Gastroesophageal sphincter (tissue), 3 donors: ENCODE measurements around the gene GRM8.

Experiments
- EP300 ChIP-seq: sonication (generic); formaldehyde crosslinking; IDR thresholded peaks from one replicate; pipeline ENCODE4 v1.6.1; 2017; ENCODE audit warnings: antibody characterized with exemption, mild to moderate bottlenecking
- POLR2A ChIP-seq, 2 donors: fragments of 450-650 bp; IDR thresholded peaks; one replicate each; pipeline ENCODE4 v1.6.1; 2017; ENCODE audit warnings: antibody characterized with exemption in 2 of 2, mild to moderate bottlenecking in 2 of 2, moderate library complexity in 1 of 2
- POLR2AphosphoS5 ChIP-seq: sonication (generic); formaldehyde crosslinking; IDR thresholded peaks from one replicate; pipeline ENCODE4 v1.6.1; 2017; ENCODE audit warnings: antibody characterized with exemption
- TF ChIP-seq, protein P1 (sequence below), 4 experiments: fragments of 200-600 bp in 2 of 4; fragments of 450-650 bp in 2 of 4; sonication (generic) in 1 of 4; IDR thresholded peaks; one replicate each; pipeline ENCODE4 v1.5.1; 2017 to 2019; ENCODE audit warnings: antibody characterized with exemption in 4 of 4, mild to moderate bottlenecking in 2 of 4, moderate library complexity in 2 of 4

DNA sequence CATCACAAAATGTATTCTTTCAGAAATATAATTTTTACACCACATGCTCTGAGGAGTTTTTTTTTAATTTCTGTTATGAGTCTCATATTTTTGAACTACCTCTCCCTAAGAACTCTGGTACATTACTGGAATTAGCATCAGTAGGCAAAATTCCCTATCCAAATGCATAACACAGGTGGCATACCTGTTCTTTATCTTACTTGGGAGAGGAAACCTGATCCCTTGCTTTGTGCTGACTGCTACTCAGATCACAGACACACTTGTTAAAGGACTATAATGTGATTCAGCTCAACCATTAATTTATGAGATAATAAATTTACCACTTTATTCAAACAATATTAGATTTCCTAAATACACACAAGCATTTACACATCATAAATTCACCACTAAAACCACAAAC is 617.2 kb downstream of the GRM8 start:
- TF ChIP-seq, protein P1, sequence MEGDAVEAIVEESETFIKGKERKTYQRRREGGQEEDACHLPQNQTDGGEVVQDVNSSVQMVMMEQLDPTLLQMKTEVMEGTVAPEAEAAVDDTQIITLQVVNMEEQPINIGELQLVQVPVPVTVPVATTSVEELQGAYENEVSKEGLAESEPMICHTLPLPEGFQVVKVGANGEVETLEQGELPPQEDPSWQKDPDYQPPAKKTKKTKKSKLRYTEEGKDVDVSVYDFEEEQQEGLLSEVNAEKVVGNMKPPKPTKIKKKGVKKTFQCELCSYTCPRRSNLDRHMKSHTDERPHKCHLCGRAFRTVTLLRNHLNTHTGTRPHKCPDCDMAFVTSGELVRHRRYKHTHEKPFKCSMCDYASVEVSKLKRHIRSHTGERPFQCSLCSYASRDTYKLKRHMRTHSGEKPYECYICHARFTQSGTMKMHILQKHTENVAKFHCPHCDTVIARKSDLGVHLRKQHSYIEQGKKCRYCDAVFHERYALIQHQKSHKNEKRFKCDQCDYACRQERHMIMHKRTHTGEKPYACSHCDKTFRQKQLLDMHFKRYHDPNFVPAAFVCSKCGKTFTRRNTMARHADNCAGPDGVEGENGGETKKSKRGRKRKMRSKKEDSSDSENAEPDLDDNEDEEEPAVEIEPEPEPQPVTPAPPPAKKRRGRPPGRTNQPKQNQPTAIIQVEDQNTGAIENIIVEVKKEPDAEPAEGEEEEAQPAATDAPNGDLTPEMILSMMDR (IDR thresholded peaks at IDR 0.05), result no peak
- TF ChIP-seq POLR2A (IDR thresholded peaks at IDR 0.05) (no peak), EP300 (no peak), POLR2AphosphoS5 (no peak)
